SH-SY5Y (cell line): Measurements from ENCODE around the gene SPECC1L.

Experiments used
- GATA2 ChIP-seq: IDR thresholded peaks from 2 replicates; pipeline ENCODE4 v1.6.1; 2011; ENCODE audit warnings: mild to moderate bottlenecking, low read depth, low read length
- GATA3 ChIP-seq: IDR thresholded peaks from 2 replicates; pipeline ENCODE4 v1.6.1; 2011; ENCODE audit warnings: low read depth, mild to moderate bottlenecking, low read length, moderate library complexity

- TF ChIP-seq GATA3 (no peak), GATA2 (no peak)
These were observed 37.4 kb upstream of the SPECC1L start for GRCh38 chr22:24233235-24233634.
